ACHN (cell line): ENCODE data around the gene MCC.
"Not testable (repeated sequence)": the region's sequence is repeated elsewhere in the genome, so short reads cannot be mapped to it uniquely, and the experiment has no call there.

ENCODE experiments used
- DNase-seq: peaks from one replicate; pipeline ENCODE4 v3.0.0-alpha.2; 2015
- in situ Hi-C: cut with HindIII; loops from 2 replicates; pipeline ENCODE4 v1.10.0; 2017; ENCODE audit warnings: low sequenced_read_pairs, low pct_ligation_motif_present, low pct_unique_long_range_greater_than_20kb

MCC gene

DNA sequence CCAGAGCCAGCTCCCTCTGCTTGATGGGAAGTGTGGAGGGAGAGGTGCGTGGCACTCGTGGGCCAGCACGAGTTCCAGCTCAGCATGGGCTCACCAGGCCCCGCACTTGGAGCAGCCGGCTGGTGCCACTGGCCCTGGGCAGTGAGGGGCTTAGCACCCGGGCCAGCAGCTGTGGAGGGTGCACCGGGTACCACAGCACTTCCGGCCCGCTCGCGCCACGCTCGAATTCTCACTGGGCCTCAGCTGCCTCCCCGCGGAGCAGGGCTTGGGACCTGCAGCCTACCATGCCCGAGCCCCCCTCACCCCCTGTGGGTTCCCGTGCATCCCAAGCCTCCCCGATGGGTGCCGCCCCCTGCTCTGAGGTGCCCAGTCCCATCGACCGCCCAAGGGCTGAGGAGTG is 413.2 kb downstream of the MCC start:
- DNase-seq: no peak
- in situ Hi-C loops: no loop called here

DNA sequence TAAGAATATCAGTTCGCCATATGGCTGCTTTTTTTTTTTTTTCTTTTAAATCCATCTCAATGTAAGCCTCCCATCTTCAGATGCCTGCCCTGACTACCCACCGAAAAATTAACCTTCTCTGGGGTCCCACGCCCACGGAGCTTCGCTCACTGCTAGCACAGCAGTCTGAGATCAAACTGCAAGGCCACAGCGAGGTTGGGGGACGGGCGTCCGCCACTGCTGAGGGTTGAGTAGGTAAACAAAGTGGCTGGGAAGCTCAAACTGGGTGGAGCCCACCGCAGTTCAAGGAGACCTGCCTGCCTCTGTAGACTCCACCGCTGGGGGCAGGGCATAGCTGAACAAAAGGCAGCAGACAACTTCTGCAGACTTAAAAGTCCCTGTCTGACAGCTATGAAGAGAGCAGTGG is 414.6 kb downstream of the MCC start:
- DNase-seq, in situ Hi-C loops: not testable (repeated sequence)

DNA sequence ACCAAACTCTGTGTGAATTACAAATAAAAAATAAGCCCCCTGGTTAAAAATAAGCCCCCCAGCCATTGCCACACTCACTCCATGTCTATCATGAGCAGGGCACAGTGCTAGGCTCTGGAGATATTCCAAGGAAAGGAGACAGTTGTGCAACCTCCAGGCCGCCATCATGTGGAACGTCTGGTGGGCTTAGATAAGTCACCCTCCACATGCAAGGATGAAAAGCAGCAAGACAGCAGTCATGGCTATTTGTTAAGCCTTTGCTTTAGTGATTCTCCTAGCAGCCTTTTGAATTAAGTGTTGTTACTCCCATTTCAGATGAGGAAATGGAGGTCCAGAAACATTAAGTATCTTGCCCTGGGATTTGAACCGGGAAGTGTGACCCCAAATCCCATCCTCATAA is 416.9 kb downstream of the MCC start:
- DNase-seq: no peak
- in situ Hi-C loops: no loop called here

DNA sequence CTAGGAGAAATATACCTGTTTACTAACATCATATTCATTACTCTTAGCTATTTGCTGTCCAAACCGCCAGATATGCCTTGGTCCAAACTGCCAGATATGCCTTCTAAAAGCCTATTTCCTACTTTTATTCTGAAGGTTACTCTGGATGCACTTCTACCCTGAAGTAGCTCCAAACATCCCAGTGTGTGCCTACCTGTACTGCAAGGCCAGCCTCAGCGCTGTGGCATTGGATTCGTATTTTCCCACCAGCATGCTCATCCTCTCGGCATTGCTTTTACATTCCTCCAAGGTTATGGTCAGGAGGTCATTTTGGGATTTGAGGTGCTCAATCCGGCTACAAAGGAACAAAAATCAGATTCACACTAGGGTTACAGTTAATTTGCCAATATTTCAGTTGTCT is 417.4 kb downstream of the MCC start:
- in situ Hi-C loops: no loop called here
- DNase-seq: no peak

DNA sequence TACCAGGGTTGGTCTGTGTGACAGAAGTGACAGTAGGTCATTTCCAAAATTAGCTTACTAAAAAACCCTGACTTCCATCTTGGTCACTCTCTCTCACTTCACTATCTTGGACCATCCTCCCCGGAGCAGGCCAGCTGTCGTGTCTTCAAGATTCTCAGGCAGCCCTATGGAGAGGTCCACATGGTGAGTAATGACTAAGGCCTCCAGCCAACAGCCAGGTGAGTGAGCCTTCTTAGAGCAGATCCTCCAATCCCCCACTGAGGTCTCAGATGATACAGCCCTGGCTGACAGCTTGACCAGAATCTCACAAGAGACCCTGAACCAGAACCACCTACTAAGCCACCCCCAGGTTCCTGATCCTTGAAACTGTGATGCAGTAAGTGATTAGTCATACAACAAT is 419.7 kb downstream of the MCC start:
- in situ Hi-C loops: no loop called here
- DNase-seq: no peak

DNA sequence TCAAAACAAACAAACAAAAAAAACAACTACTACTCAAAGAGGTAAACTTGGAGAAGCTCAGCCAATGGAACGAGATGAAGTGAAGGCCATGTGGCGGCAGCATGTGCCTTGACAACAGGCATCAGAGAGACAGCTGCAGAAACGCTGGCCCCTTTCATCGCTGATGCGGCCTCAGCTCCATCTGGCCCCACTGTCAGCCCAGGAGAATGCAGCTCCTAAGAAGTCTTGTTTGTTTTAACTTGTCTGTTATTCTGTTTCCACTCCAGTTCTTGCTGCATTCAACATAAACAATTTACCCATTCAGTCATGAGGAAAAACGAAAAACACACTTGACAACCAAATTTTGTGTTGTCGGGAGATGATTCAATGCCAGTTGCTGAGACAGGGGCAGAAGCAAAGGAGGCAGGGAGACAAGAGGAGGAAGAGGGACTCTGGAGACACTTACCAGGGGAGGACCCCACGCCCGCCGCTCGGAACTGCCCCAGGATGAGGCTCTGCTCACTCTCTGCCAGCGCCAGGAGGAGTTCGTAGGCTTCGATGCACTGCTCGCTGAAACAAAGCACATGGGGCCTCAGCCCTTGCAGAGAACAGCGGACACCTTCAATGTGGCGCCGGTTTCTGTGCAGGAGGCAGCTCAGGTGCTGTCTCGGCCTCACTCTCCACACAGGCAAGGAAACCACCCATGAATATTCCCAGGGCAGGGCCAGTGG is 420.5 kb downstream of the MCC start:
- DNase-seq: no peak
- in situ Hi-C loops: no loop called here

DNA sequence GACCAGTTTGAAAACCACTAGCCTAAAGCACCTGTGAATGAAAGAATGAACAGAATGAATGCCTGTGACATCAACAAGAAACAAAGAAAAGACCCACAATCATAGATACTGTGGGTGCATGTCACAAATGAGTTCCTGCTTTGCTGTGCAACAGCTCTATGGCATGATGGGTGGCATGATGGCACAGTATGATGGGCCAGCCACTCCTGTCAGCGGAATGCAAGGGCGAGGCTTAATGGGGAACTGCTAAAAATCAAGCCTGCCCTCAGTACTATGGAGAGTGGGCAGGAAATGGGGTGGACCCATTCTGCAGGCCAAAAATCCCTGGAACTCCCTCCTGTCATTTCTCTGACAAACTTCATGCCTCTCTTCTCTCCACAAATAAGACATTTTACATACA is 422.6 kb downstream of the MCC start:
- in situ Hi-C loops: no loop called here
- no peak for DNase-seq

DNA sequence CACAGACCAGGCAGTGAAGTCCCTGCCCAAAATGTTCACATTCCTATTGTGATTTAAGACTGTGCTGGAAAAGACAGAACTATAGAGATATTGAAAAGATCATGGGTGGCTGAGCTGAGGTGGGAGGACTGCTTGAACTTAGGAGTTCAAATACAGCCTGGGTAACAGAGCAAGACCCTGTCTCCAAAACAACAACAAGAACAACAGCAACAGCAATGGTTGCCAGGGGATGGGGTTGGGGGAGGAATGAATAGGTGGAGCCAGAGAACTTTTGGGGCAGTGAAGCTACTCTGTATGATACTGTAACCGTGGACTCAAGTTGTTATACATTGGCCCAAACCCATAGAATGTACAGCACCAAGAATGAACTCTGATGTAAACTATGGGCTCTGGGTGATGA is 423.4 kb downstream of the MCC start:
- no peak for DNase-seq
- in situ Hi-C loops: no loop called here

DNA sequence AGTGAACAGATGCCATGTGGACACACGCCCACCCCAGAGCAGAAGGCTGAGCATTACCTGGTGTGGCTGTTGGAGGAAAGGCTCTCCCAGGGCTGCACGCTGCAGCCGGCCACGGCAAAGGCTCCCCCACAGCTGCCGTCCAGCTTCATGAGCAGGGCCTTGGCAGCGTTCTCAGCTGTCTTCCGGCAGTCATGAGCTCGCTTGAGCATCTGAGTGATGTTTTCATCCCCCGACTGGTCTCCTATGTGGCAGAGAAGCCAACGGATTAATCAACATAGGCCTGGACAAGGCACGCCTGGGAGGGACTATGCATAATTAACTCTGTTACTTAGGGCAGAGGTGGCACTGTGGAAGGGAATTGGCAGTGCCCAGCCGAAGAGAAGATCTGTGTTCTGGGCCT is 424.3 kb downstream of the MCC start:
- no peak for DNase-seq
- in situ Hi-C loops: no loop called here

DNA sequence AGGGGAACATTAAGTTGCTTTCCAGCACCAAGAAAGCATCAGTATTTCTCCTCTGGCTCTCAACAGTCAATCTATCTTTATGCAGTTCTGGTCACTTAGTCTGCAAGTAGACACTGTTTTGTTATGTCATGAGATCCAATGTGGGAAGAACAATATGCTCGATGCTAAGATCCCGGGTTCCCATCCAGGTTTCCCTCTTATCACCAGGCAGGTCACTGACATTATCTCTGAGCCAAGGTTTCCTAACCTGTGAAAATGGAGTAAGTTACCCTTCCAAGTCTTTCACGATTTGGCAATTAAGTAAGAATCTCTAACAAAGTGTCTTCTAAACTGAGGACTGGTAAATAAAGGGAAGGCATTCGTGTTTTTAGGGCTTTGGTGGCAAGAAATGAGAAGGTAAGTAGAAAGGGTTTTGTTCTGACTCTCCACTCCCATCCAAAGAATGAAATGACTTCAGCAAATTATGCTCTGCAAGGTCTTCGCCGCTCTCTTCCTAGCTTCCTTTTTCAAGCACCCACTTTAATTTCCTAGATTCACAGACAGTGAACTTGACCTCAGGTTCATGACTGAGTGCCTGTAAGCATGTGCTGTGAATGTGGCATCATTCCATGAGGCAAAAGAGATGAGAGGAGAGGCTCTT is 425.3 kb downstream of the MCC start:
- DNase-seq: no peak
- in situ Hi-C loops: no loop called here

DNA sequence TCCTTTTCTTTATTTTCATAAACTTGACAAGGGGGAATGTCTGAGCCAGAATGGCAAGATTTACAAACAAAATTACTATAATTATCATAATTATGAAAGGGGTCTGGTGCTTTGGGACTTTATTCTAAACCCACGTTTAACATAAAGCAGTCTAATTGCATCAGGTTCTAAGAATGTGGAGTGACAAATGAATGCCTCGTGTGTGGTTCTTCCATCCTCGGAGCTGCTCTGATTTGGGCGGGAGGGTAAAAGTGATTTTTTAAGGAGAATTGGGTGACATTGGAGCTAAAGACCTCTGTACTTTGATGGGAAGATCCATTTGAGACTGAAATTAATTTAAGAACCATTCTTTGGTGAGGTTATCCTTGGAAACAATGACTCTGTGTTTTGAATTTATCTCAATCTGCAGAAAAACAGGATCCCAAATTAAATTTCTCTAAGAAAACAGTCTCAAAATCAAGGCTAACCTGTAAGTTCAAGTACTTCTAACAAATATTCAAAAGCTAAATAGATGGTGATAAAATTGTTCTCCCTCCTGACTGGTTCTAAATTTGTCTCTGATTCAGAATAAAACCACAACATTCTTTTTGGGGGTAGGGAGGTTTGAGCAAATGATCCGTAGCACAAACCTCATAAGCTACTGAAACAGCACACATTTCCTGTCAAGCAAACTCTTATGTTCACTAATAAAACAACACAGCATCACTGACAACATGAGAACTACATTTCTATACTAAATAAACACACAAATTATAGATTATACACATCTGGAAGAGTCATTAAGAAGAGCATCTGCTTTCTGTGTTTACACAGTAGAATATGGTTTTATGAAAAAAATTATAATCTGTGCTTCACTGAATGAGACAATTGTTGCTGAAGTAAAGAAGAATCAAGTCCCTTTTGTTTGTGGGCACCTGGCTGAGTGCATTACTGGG is 426.1 kb downstream of the MCC start:
- in situ Hi-C loops: no loop called here

DNA sequence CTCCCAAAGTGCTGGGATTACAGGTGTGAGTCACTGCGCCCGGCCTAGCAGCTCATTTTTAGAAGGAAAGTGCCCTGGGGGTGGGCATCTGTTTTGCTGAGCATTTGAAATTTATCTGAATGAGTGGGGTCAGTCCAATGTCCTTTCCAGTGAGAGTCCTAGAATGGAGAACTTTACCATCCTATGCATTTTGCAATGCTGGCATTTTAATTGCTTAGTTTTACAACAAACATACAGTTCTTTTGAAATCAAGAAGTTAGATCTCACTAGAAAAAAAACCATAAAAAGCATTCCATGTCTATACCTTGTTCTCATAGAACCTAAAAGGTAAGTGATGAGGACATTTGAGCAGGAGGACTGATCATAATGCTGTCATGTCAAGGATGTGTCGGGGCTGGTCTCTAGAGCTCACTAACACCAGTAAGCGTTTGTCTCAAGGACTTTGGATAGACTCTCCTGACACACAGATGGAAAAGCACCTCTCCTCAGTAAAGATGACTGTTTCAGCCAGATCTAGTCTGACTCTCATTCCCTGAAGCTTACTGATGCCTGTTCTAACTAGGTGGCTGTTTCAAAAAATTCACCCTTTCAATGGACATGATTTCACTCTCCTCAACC is 427.7 kb downstream of the MCC start:
- DNase-seq: no peak
- in situ Hi-C loops: no loop called here

More for the DNA sequence above, 426.1 kb downstream of the MCC start:
- DNase-seq: peak; percentile 69

DNA sequence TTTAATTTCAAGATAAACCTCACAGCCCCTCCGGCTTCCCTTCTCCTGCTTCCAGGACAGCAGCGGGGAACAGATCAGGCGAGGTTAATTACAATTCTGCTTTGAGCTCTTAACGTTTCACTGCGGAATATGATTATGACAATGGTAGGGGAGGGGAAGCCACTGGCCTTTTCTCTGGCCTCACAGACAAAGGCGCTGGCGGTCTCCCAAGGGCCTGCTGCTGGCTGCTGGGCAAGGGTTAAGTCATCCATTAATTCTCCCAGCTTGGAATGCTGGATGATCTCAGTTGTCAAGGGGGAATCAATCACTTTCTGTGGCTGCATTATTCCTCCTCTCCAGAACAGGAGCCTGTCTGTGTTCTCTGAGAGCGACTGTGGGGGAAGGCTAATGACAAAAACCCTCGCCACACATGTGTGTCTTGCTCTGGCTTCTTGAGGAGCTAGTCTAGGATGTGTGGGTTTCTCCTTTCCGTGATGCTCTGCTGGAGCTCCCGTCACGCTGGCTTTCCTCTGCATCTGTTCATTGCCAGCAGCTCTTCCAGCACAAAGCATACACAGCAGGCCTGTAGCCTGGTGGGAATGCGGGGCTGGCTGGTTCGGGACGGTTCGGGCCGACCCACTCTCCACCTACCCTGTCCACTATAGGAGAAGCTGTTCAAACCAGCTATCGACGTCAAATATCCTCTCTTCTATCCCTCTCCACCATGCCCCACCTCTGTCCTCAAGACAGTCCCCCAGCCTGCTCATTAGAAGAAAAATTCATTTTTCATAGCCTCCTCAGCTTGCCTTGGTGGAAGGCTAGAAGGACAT is 428.8 kb downstream of the MCC start:
- in situ Hi-C loops: no loop called here
- DNase-seq: peak; percentile 85

DNA sequence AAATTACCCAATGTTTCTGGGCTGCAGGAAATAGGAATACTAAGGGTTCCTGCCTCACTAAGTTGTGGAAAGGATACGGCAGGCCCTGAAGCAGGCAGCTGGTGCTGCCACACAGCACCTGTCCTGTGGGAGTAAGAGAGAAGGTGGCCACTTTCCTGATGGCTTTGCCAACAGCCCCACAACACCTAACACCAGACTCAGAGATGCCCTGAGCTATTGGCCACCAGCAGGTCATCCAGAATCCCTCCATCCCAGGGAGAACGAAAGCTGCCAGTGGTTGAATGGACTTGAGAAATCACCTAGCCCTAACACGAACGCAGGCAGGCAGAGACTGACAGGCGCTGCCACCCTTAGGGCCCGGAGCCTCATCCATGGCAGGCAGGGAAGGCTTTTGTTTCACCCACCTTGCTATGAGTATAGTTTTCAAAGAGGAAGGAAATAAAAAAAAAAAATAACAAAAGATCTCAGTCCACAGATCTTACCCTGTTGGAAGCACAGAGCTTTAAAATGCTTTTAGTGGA is 429.5 kb downstream of the MCC start:
- in situ Hi-C loops: no loop called here
- no peak for DNase-seq

DNA sequence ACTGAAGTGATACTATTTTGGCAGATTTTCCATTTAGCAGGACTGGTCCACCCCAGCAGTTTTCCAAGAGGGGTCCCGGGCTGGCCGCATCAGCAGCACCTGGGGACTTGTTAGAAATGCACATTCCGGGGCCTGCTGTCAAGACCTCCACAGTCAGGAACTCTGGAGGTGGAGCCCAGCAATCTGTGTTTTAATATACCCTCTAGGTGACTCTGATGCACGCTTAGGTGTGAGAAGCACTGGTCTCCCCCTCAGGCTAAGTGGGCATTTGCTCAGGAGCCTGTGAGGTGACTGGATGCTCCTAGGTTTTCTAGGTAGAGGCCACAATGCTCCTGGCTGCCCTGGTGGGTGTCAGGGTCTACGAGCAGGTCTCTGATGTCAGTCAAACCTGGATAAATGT is 430.0 kb downstream of the MCC start:
- in situ Hi-C loops: no loop called here
- no peak for DNase-seq

DNA sequence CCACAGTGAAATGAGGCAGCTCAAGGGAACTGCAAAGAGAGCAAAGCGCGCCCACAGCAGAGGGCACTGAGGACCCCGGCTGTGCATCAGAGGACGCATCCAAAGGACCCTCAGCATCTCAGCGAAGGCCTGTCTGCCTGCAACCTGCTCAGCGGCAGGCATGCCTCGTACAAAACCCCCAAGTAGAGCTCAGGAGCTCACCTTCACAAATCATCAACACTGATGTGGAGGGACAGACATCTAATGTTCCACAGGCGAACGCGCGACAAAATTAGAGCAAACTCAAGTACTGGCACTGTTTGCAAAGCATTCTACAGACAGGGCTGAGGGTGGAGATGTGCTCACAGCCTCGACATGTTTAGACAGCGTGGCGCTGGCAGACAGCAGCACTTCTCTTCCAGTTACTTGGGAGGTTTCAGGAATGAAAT is 430.7 kb downstream of the MCC start:
- no peak for DNase-seq
- in situ Hi-C loops: no loop called here

DNA sequence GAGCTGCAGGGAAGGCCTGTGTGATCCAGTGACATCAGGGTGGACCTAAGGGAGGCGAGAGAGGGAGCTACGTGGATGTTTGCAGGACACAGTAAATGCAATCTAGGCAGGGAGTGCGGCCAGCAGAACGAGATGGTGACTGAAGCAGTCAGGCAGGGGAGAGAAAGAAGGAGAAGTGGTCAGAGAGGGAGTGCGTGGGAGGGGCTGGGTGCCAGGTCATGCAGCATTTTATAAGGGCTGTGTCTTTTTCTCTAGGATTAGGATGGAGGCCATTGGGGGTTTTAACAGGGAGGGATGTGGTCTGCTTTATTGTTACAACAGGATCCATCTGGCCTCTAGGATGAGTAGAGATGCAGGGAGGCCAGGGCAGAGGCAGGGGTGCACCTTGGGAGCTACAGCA is 431.3 kb downstream of the MCC start:
- in situ Hi-C loops: no loop called here

DNA sequence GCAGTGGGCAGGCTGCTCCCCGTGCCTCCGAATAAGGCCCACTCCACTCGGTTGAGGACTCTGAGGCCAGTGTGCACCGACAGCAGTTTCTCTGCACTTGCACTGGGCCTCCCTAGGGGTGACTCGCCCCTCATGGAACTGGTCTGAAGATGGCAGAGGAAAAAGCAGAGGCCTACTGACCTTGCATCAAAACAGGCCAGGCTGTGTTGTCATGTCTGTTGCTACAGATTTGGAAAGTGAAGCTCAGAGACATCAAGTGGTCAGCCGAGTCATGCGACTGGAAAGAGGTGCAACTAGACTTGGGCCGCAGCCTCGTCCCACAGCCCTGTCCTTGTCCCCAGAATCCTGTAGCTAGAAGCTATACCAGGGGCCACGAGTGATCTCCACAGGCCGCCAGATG is 433.4 kb downstream of the MCC start:
- no peak for DNase-seq
- in situ Hi-C loops: no loop called here

More for the DNA sequence above, 431.3 kb downstream of the MCC start:
- DNase-seq: no peak
